Measurements from ENCODE around the gene EXOSC1.

- TF ChIP-seq CTCF (IDR thresholded peaks at IDR 0.05) (no peak), POLR2A (IDR thresholded peaks at IDR 0.05) (no peak)
Measured at GRCh38 chr10:97474918-97475317, 29.1 kb upstream of the EXOSC1 start.
